Tibial nerve (tissue), 4 donors: ENCODE data around the gene USP13.

Experiments
- EP300 ChIP-seq, 2 donors: sonication (generic); formaldehyde crosslinking; IDR thresholded peaks; one replicate each; pipeline ENCODE4 v1.6.1; 2017; ENCODE audit warnings: antibody characterized with exemption in 2 of 2, mild to moderate bottlenecking in 1 of 2
- POLR2A ChIP-seq, 2 donors: fragments of 450-650 bp; IDR thresholded peaks; one replicate each; pipeline ENCODE4 v1.6.1; 2017; ENCODE audit warnings: antibody characterized with exemption in 2 of 2, mild to moderate bottlenecking in 2 of 2, moderate library complexity in 2 of 2
- TF ChIP-seq, protein P1 (sequence below), 5 experiments: fragments of 200-600 bp in 3 of 5; fragments of 450-650 bp in 2 of 5; sonication (generic) in 3 of 5; IDR thresholded peaks; one replicate each; pipeline ENCODE4 v1.5.1; 2016 to 2019; ENCODE audit warnings: antibody characterized with exemption in 5 of 5, mild to moderate bottlenecking in 3 of 5, moderate library complexity in 2 of 5

DNA sequence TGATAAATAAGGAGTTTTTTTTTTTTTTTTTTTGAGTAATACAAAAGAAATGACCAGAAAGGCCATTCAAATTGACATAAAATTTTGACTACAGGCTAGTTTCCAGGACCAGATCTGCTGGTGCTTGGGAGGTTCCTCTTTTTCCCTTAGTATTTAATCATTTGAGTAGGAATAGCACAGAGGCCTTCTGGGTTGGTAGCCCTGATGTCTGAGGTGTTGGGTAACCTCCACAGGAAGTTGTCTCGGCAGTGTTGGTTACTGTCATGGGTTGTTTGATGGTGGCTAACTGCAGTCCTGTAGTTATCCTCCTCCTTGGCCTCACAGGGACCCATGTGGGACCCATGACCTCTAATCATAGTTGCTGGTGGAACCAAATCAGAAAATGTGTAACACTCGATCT lies 91.1 kb downstream of the USP13 start:
- TF ChIP-seq, protein P1, sequence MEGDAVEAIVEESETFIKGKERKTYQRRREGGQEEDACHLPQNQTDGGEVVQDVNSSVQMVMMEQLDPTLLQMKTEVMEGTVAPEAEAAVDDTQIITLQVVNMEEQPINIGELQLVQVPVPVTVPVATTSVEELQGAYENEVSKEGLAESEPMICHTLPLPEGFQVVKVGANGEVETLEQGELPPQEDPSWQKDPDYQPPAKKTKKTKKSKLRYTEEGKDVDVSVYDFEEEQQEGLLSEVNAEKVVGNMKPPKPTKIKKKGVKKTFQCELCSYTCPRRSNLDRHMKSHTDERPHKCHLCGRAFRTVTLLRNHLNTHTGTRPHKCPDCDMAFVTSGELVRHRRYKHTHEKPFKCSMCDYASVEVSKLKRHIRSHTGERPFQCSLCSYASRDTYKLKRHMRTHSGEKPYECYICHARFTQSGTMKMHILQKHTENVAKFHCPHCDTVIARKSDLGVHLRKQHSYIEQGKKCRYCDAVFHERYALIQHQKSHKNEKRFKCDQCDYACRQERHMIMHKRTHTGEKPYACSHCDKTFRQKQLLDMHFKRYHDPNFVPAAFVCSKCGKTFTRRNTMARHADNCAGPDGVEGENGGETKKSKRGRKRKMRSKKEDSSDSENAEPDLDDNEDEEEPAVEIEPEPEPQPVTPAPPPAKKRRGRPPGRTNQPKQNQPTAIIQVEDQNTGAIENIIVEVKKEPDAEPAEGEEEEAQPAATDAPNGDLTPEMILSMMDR (IDR thresholded peaks at IDR 0.05): no peak
- no peak for TF ChIP-seq POLR2A (IDR thresholded peaks at IDR 0.05)
- no peak for TF ChIP-seq EP300 (IDR thresholded peaks at IDR 0.05)
